HepG2 (cell line): Measurements from ENCODE around the gene UBE2R2. TPM values are rescaled to one million over a fixed set of nuclear protein-coding genes. Genes with fewer than 3 reads are reported as not detected.

Experiments
- ATAC-seq: fragments of 200-7000 bp; cut with Tn5 transposase; 3 replicates; pipeline ENCODE4 v1.9.1; 2020; ENCODE audit warnings: mild to moderate bottlenecking, moderate library complexity
- BruUV-seq: library from RNA; stranded (reverse); fragments of 400-500 nt; replicated peaks from 2 replicates; lab custom pipeline; 2021; lab: Mats Ljungman, UMichigan
- CTCF ChIA-PET: fragments of 300-600 bp; formaldehyde crosslinking; extraction: SDS; loops from one replicate; lab custom pipeline; 2021; ENCODE audit warnings: low total read pairs, inconsistent platforms, low intra/inter-chr PET ratio; lab: Yijun Ruan, JAX
- POLR2A ChIA-PET: fragments of 350-600 bp; sonication (Branson Sonifier 250); formaldehyde crosslinking; loops from one replicate; lab custom pipeline; 2020; ENCODE audit warnings: antibody characterized with exemption, inconsistent platforms; lab: Yijun Ruan, JAX
- DNase-seq: peaks from one replicate; pipeline ENCODE4 v3.0.0-alpha.2; 2015; ENCODE audit warnings: low spot score
- FAIRE-seq: peaks from 3 replicates; lab custom pipeline; 2011; peaks lifted over from hg19 to GRCh38; lab: Jason Lieb, UNC
- H2AFZ ChIP-seq: one replicate; pipeline ENCODE4 v1.6.1; 2011; ENCODE audit warnings: low read length, inconsistent platforms
- H3K27ac ChIP-seq: fragments of 300-600 bp; 3 replicates; pipeline ENCODE4 v1.8.0; 2011; ENCODE audit warnings: mixed run types, mild to moderate bottlenecking, mixed read lengths, low read length, inconsistent platforms; ENCODE audit not compliant: insufficient read depth; ENCODE audit errors: extremely low read length
- H3K27me3 ChIP-seq, 2 experiments: fragments of 200-600 bp in 1 of 2; 2 replicates in 1 of 2; 3 replicates in 1 of 2; pipeline versions ENCODE4 v1.6.0 to v1.8.0; 2011; ENCODE audit warnings: low read length in 2 of 2, mild to moderate bottlenecking in 2 of 2, moderate library complexity in 2 of 2, inconsistent platforms in 1 of 2; ENCODE audit not compliant: insufficient read depth in 2 of 2, control insufficient read depth in 1 of 2
- H3K36me3 ChIP-seq, 2 experiments: fragments of 200-600 bp in 1 of 2; replicated peaks in 1 of 2; 2 replicates in 1 of 2; 3 replicates in 1 of 2; pipeline versions ENCODE4 v1.5.1 to v1.8.0; 2011; ENCODE audit warnings: low read length in 2 of 2, inconsistent platforms in 1 of 2; ENCODE audit not compliant: insufficient read depth in 2 of 2, control insufficient read depth in 1 of 2
- H3K4me1 ChIP-seq: 2 replicates; pipeline ENCODE4 v1.5.1; 2012; ENCODE audit warnings: low read length, inconsistent platforms; ENCODE audit not compliant: insufficient read depth
- H3K4me2 ChIP-seq: 2 replicates; pipeline ENCODE4 v1.6.0; 2011; ENCODE audit warnings: low read depth, low read length, inconsistent platforms
- H3K4me3 ChIP-seq, 3 experiments: fragments of 200-600 bp in 1 of 3; sonication (generic), shearing (Covaris generic) in 1 of 3; replicated peaks in 1 of 3; 2 replicates each; pipeline ENCODE4 v1.5.1; 2011 to 2016; ENCODE audit warnings: low read length in 3 of 3, inconsistent platforms in 2 of 3, low read depth in 2 of 3, mild to moderate bottlenecking in 2 of 3, control low read depth in 1 of 3, mixed read lengths in 1 of 3; ENCODE audit not compliant: insufficient read depth in 1 of 3
- H3K79me2 ChIP-seq: one replicate; pipeline ENCODE4 v1.6.1; 2011; ENCODE audit warnings: low read length, inconsistent platforms; ENCODE audit not compliant: insufficient read depth
- H3K9ac ChIP-seq: 2 replicates; pipeline ENCODE4 v1.6.0; 2011; ENCODE audit warnings: mild to moderate bottlenecking, low read depth, low read length, inconsistent platforms; ENCODE audit not compliant: insufficient read depth
- H3K9me3 ChIP-seq: 2 replicates; pipeline ENCODE4 v1.5.1; 2012; ENCODE audit warnings: mild to moderate bottlenecking, low read length
- H4K20me1 ChIP-seq: 2 replicates; pipeline ENCODE4 v1.6.0; 2011; ENCODE audit warnings: inconsistent platforms, mild to moderate bottlenecking, low read length, moderate library complexity; ENCODE audit not compliant: insufficient read depth
- FOSL2 ChIP-seq: sonication (generic); formaldehyde crosslinking; IDR thresholded peaks from 2 replicates; pipeline ENCODE4 v1.4.0; 2020; ENCODE audit warnings: missing genetic modification reagents
- HMG20A ChIP-seq: IDR thresholded peaks from 2 replicates; pipeline ENCODE4 v1.6.1; 2016; ENCODE audit warnings: borderline replicate concordance
- JARID2 ChIP-seq: sonication (generic); formaldehyde crosslinking; IDR thresholded peaks from 2 replicates; pipeline ENCODE4 v1.8.1; 2023; ENCODE audit warnings: missing genetic modification reagents, inconsistent platforms; ENCODE audit not compliant: insufficient replicate concordance
- NRL ChIP-seq: sonication (generic); formaldehyde crosslinking; IDR thresholded peaks from 2 replicates; pipeline ENCODE4 v1.5.0; 2020; ENCODE audit warnings: missing genetic modification reagents, mild to moderate bottlenecking, moderate library complexity, borderline replicate concordance
- PHF20 ChIP-seq: sonication (generic); formaldehyde crosslinking; IDR thresholded peaks from 2 replicates; pipeline ENCODE4 v1.5.0; 2020; ENCODE audit warnings: mild to moderate bottlenecking, missing genetic modification reagents
- RARA ChIP-seq: IDR thresholded peaks from 2 replicates; pipeline ENCODE4 v1.6.1; 2016; ENCODE audit warnings: missing genetic modification reagents, missing compliant biosample characterization
- SMC3 ChIP-seq: IDR thresholded peaks from 2 replicates; pipeline ENCODE4 v1.6.1; 2011; ENCODE audit warnings: low read length, improper control_type of control experiment
- TCF7 ChIP-seq: sonication (generic); IDR thresholded peaks from 2 replicates; pipeline ENCODE4 v1.6.1; 2016; ENCODE audit warnings: antibody characterized with exemption, low read depth
- ZNF143 ChIP-seq: sonication (generic); formaldehyde crosslinking; IDR thresholded peaks from 2 replicates; pipeline ENCODE4 v1.4.0; 2020; ENCODE audit warnings: missing genetic modification reagents
- ZNF160 ChIP-seq: sonication (generic); formaldehyde crosslinking; IDR thresholded peaks from 2 replicates; pipeline ENCODE4 v1.8.0; 2022; ENCODE audit warnings: mild to moderate bottlenecking, inconsistent platforms, missing genetic modification reagents
- WGBS: methylation state at CpG from one replicate; pipeline ENCODE4 v1.1.6; 2017; ENCODE audit warnings: low lambda C conversion rate; 5-methylcytosine and 5-hydroxymethylcytosine counted together
- in situ Hi-C: cut with HindIII; loops from 2 replicates; pipeline ENCODE4 v1.10.0; 2017; ENCODE audit warnings: low pct_unique_long_range_greater_than_20kb; ENCODE audit not compliant: extremely low pct_ligation_motif_present
- intact Hi-C: fragments of 100-400 bp; cut with micrococcal nuclease; formaldehyde crosslinking; loops from one replicate; pipeline ENCODE4 v1.10.0; 2022; ENCODE audit not compliant: unreplicated experiment
- polyA plus RNA-seq, 8 experiments: library from polyadenylated mRNA; depleted of rRNA in 3 of 8; stranded (reverse) in 7 of 8; unstranded in 1 of 8; fragments of >200 nt; fragmentation: Illumina TruSeq in 4 of 8; extraction: Trizol in 4 of 8; gene quantifications; 2 replicates each; pipeline versions ENCODE4 v1.2.1 to v1.2.3, GENCODE V29; 2011 to 2016; ENCODE audit warnings: low read depth in 4 of 8, missing spikeins in 1 of 8, mixed read lengths in 1 of 8; ENCODE audit not compliant: insufficient read depth in 1 of 8
- total RNA-seq, 5 experiments: library from RNA; depleted of rRNA; stranded (reverse); fragments of >200 nt; fragmentation: Illumina TruSeq; extraction: Trizol; gene quantifications; 2 replicates each; pipeline ENCODE4 v1.2.3, GENCODE V29; 2016; ENCODE audit warnings: low read depth in 1 of 5
- TF ChIP-seq, protein P1 (sequence below): sonication (generic); formaldehyde crosslinking; IDR thresholded peaks from 2 replicates; pipeline ENCODE4 v1.5.0; 2020; ENCODE audit warnings: mild to moderate bottlenecking, missing genetic modification reagents, borderline replicate concordance
- TF ChIP-seq, protein P2 (sequence below): IDR thresholded peaks from 2 replicates; pipeline ENCODE4 v1.4.0; 2020; ENCODE audit warnings: mild to moderate bottlenecking, missing genetic modification reagents
- TF ChIP-seq, protein P3 (sequence below): sonication (generic); formaldehyde crosslinking; IDR thresholded peaks from 2 replicates; pipeline ENCODE4 v1.4.0; 2020; ENCODE audit warnings: missing genetic modification reagents

UBE2R2 gene
- total and polyA plus RNA-seq, 2 of the 13 experiments (the other 11 are each of a cell fraction or from before 2014, with no cell fraction given) = 14.8 to 20.9 TPM

DNA sequence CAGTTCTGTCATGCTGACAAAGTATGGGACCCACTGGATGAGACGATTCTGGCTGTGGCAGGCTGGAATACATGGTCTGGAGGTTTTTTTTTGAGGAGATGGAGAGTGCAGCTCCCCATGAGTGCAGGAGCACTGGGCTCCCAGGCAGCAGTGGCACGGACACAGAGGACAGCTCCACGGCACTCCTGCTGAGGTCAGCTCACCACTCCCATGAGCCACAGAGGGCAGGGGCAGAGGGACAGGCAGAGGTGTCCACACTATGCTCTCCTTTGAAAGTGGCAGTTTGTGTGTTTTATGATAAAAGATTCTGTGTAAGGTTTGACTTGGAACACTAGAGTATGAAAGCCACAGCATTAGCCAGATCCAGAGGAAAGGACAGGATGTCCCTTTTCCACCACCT is 114.4 kb downstream of the UBE2R2 start (continued):
- TF ChIP-seq, protein P1, sequence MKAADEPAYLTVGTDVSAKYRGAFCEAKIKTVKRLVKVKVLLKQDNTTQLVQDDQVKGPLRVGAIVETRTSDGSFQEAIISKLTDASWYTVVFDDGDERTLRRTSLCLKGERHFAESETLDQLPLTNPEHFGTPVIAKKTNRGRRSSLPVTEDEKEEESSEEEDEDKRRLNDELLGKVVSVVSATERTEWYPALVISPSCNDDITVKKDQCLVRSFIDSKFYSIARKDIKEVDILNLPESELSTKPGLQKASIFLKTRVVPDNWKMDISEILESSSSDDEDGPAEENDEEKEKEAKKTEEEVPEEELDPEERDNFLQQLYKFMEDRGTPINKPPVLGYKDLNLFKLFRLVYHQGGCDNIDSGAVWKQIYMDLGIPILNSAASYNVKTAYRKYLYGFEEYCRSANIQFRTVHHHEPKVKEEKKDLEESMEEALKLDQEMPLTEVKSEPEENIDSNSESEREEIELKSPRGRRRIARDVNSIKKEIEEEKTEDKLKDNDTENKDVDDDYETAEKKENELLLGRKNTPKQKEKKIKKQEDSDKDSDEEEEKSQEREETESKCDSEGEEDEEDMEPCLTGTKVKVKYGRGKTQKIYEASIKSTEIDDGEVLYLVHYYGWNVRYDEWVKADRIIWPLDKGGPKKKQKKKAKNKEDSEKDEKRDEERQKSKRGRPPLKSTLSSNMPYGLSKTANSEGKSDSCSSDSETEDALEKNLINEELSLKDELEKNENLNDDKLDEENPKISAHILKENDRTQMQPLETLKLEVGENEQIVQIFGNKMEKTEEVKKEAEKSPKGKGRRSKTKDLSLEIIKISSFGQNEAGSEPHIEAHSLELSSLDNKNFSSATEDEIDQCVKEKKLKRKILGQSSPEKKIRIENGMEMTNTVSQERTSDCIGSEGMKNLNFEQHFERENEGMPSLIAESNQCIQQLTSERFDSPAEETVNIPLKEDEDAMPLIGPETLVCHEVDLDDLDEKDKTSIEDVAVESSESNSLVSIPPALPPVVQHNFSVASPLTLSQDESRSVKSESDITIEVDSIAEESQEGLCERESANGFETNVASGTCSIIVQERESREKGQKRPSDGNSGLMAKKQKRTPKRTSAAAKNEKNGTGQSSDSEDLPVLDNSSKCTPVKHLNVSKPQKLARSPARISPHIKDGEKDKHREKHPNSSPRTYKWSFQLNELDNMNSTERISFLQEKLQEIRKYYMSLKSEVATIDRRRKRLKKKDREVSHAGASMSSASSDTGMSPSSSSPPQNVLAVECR (CRISPR knock-in tag) = no peak
- TF ChIP-seq JARID2 (CRISPR knock-in tag) (no peak), PHF20 (no peak), NRL (CRISPR knock-in tag) (no peak), ZNF143 (CRISPR knock-in tag) (no peak)
- TF ChIP-seq, all 625 proteins: peak for 0

DNA sequence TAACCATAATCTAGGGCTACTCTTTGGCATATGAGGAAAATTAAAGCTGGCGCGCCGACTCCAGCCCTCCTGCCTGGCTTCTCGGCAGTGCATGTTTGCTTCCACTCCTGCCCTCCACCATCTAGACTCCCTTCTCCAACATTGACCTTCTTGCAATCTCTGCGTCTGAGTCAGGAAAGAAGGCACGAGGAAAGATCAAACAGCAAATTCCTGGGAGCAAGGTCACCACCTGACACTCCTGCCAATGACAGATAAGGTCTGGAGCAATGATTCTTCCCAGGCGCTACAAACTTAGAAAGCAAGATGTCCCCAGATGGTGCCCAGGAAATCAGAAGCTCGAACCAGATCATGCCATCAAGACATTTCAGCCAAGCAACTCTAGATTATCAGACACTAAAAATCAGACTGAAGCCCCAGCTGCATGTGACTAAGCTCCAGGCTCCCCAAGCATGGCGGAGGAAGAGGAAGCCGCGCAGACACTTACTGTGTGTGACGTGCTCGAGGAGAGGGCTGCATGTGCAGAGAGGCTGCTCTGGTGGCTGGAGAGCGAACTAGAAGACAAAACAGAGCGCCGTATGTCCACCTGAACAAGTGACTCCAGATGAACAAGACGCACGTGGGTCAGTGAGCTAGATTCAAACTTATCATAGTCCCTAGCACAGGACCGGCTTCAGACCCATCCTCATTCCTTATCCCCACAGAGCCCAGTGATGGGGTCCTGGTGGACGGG is 115.3 kb downstream of the UBE2R2 start:
- Histone ChIP-seq H4K20me1 (no peaks in the 10 kb centered on the region), H3K27ac (no peak overlapping the region), H3K9ac (no peak overlapping the region), H3K4me2 (no peak overlapping the region), H3K36me3 (peaks cover 42 to 78% of the 10 kb centered on the region in 2 experiments), H3K9me3 (no peaks in the 10 kb centered on the region), H3K4me3 (no peak overlapping the region), H2AFZ (no peak overlapping the region), H3K79me2 (no peaks in the 10 kb centered on the region), H3K4me1 (peaks cover 54% of the 10 kb centered on the region), H3K27me3 (no peaks in the 10 kb centered on the region)
- intact Hi-C loops (no loop called here), in situ Hi-C loops (no loop called here)
- POLR2A ChIA-PET = no interaction called here
- BruUV-seq = no TSS peak
- no peak for FAIRE-seq
- no peak for ATAC-seq
- peak; percentile 28 for DNase-seq
- CTCF ChIA-PET = no interaction called here
- WGBS = 91% methylated on average over 20 of the region's 20 CpGs
- peak; percentile 18; the same call in 1 of the 2 replicates for TF ChIP-seq HMG20A (CRISPR knock-in tag)
- TF ChIP-seq, protein P2, sequence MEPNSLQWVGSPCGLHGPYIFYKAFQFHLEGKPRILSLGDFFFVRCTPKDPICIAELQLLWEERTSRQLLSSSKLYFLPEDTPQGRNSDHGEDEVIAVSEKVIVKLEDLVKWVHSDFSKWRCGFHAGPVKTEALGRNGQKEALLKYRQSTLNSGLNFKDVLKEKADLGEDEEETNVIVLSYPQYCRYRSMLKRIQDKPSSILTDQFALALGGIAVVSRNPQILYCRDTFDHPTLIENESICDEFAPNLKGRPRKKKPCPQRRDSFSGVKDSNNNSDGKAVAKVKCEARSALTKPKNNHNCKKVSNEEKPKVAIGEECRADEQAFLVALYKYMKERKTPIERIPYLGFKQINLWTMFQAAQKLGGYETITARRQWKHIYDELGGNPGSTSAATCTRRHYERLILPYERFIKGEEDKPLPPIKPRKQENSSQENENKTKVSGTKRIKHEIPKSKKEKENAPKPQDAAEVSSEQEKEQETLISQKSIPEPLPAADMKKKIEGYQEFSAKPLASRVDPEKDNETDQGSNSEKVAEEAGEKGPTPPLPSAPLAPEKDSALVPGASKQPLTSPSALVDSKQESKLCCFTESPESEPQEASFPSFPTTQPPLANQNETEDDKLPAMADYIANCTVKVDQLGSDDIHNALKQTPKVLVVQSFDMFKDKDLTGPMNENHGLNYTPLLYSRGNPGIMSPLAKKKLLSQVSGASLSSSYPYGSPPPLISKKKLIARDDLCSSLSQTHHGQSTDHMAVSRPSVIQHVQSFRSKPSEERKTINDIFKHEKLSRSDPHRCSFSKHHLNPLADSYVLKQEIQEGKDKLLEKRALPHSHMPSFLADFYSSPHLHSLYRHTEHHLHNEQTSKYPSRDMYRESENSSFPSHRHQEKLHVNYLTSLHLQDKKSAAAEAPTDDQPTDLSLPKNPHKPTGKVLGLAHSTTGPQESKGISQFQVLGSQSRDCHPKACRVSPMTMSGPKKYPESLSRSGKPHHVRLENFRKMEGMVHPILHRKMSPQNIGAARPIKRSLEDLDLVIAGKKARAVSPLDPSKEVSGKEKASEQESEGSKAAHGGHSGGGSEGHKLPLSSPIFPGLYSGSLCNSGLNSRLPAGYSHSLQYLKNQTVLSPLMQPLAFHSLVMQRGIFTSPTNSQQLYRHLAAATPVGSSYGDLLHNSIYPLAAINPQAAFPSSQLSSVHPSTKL = peak; percentile 26; the same call in 1 of the 2 replicates
- peak; percentile 63 for TF ChIP-seq RARA (CRISPR knock-in tag)
- TF ChIP-seq TCF7 = peak; percentile 49
- TF ChIP-seq SMC3 = no peak
- peak; percentile 57 for TF ChIP-seq FOSL2 (CRISPR knock-in tag)
- TF ChIP-seq, protein P3, sequence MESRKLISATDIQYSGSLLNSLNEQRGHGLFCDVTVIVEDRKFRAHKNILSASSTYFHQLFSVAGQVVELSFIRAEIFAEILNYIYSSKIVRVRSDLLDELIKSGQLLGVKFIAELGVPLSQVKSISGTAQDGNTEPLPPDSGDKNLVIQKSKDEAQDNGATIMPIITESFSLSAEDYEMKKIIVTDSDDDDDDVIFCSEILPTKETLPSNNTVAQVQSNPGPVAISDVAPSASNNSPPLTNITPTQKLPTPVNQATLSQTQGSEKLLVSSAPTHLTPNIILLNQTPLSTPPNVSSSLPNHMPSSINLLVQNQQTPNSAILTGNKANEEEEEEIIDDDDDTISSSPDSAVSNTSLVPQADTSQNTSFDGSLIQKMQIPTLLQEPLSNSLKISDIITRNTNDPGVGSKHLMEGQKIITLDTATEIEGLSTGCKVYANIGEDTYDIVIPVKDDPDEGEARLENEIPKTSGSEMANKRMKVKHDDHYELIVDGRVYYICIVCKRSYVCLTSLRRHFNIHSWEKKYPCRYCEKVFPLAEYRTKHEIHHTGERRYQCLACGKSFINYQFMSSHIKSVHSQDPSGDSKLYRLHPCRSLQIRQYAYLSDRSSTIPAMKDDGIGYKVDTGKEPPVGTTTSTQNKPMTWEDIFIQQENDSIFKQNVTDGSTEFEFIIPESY (CRISPR knock-in tag) = peak; percentile 79
- no peak for TF ChIP-seq ZNF160 (CRISPR knock-in tag)
